Placental epithelial cell (primary cell): ENCODE data around the gene SAMD4B. TPM values are rescaled to one million over a fixed set of nuclear protein-coding genes. Genes with fewer than 3 reads are reported as not detected.

ENCODE experiments used
- small RNA-seq: library from RNA; depleted of rRNA; stranded (forward); fragments of <200 nt; gene quantifications from one replicate; pipeline ENCODE3, GENCODE V24; 2012
- total RNA-seq: library from RNA; depleted of rRNA; stranded (reverse); fragments of >200 nt; gene quantifications from 2 replicates; pipeline ENCODE4 v1.2.3, GENCODE V29; 2012

The SAMD4B gene, protein sequence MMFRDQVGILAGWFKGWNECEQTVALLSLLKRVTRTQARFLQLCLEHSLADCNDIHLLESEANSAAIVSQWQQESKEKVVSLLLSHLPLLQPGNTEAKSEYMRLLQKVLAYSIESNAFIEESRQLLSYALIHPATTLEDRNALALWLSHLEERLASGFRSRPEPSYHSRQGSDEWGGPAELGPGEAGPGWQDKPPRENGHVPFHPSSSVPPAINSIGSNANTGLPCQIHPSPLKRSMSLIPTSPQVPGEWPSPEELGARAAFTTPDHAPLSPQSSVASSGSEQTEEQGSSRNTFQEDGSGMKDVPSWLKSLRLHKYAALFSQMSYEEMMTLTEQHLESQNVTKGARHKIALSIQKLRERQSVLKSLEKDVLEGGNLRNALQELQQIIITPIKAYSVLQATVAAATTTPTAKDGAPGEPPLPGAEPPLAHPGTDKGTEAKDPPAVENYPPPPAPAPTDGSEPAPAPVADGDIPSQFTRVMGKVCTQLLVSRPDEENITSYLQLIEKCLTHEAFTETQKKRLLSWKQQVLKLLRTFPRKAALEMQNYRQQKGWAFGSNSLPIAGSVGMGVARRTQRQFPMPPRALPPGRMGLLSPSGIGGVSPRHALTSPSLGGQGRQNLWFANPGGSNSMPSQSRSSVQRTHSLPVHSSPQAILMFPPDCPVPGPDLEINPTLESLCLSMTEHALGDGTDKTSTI
- total RNA-seq, result 64.0 and 66.7 TPM in 2 replicates

GRCh38 chr19:39341719-39342604 is at the start of gene SAMD4B:
Gene SAMD4B, plus strand, starts transcription at chr19:39342421. Its CDS starts 14,473 bp downstream, at chr19:39356894.

GRCh38 chr19:39296055-39296645 is 46.1 kb upstream of the SAMD4B start, which contains the start of gene IFNL1:
Gene IFNL1, plus strand, starts transcription at chr19:39296407. Its CDS starts 15 bp downstream, at chr19:39296422.

DNA sequence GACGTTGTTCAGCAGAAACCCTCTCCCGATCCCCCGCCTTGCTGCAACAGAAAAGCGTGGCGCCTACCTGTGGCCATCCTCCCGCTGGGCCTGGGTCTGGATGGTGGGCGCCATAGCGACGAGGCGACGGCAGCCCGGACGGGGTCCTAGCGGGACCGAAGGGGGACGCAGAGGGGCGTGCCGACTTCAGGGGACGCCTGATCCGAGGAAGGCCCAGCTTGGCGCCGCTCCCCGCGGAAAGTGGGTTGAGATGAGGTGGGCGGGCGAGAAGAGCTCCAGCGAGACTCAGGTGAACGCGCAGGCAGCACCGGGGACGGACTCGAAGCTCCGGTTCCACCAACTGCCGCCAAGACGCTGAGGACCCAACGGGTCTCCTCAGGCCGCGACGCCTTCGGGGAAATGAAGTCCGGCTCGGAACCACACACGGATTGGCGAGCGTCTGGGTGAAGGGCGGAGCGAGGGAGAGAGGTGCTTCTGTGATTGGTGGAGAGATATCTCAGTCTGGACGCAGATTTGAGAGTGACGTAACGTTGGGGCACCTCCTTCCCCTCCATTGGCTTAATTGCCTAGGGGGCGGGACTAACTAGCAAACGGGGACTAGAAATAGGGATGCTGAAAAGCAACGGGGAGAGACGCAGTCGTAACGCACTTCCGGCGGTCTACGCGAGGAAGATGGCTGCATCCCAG is 48.7 kb downstream of the SAMD4B start, which contains the start of the genes MED29 and PAF1:
Gene MED29 (plus strand): TSS at position 628 of the 687 bp plus-strand sequence. CDS start 45 bp downstream, at position 673.
Gene PAF1 (minus strand): TSS at position 356 of the 687 bp plus-strand sequence. CDS start 242 bp downstream, at position 114.

GRCh38 chr19:39406656-39407409 is 64.6 kb downstream of the SAMD4B start, which contains the start of gene ZFP36:
Gene ZFP36, plus strand, starts transcription at chr19:39406847. Its CDS starts 58 bp downstream, at chr19:39406905.

GRCh38 chr19:39412100-39412866 is 70.1 kb downstream of the SAMD4B start, which contains the start of gene PLEKHG2:
Gene PLEKHG2, plus strand, starts transcription at chr19:39412669. Its CDS starts 1,418 bp downstream, at chr19:39414087.

Small RNA genes within 50 kb of the gene (small RNA-seq; reads per million reads assigned to genes)
- gene AC011445.2 (0.23 reads per million), gene MIR4530 (0.09 reads per million), gene RN7SL566P (not detected)

Other genes starting within 250 kb of the SAMD4B start
- 15.7 and 17.3 TPM in 2 replicates for gene PAK4, start 216.6 kb upstream of the SAMD4B start, total RNA-seq
- not detected in 2 replicates for gene NCCRP1, start 145.5 kb upstream of the SAMD4B start, total RNA-seq
- not detected in 2 replicates for gene SYCN, start 138.2 kb upstream of the SAMD4B start, total RNA-seq
- not detected in 2 replicates for gene IFNL3, start 97.4 kb upstream of the SAMD4B start, total RNA-seq
- not detected in 2 replicates for gene IFNL4, start 93.6 kb upstream of the SAMD4B start, total RNA-seq
- gene IFNL2, start 74.0 kb upstream of the SAMD4B start, total RNA-seq, result not detected in 2 replicates
- gene IFNL1, start 46.0 kb upstream of the SAMD4B start, total RNA-seq, result not detected in 2 replicates
- gene LRFN1, start 21.6 kb upstream of the SAMD4B start, total RNA-seq, result 0.39 TPM in 1 of 2 replicates, not detected in the other
- not detected in 2 replicates for gene GMFG, start 6.4 kb upstream of the SAMD4B start, total RNA-seq
- 39.3 and 44.9 TPM in 2 replicates for gene PAF1, start 48.7 kb downstream of the SAMD4B start, total RNA-seq
- gene MED29, start 49.0 kb downstream of the SAMD4B start, total RNA-seq, result 18.1 and 20.9 TPM in 2 replicates
- 16.2 and 16.9 TPM in 2 replicates for gene ZFP36, start 64.4 kb downstream of the SAMD4B start, total RNA-seq
- 17.5 and 29.4 TPM in 2 replicates for gene PLEKHG2, start 70.2 kb downstream of the SAMD4B start, total RNA-seq
- 123 and 173 TPM in 2 replicates for gene RPS16, start 93.5 kb downstream of the SAMD4B start, total RNA-seq
- gene SUPT5H, start 103.2 kb downstream of the SAMD4B start, total RNA-seq, result 84.8 and 94.0 TPM in 2 replicates
- gene TIMM50, start 138.4 kb downstream of the SAMD4B start, total RNA-seq, result 35.3 and 58.7 TPM in 2 replicates
- under 0.01 TPM in 1 of 2 replicates, not detected in the other for gene DLL3, start 156.5 kb downstream of the SAMD4B start, total RNA-seq
- gene SELENOV, start 172.7 kb downstream of the SAMD4B start, total RNA-seq, result not detected in 2 replicates
- gene EID2B, start 190.4 kb downstream of the SAMD4B start, total RNA-seq, result 1.1 and 1.2 TPM in 2 replicates
- gene EID2, start 197.7 kb downstream of the SAMD4B start, total RNA-seq, result 6.3 and 14.4 TPM in 2 replicates